SU-DHL-6 (cell line): Measurements from ENCODE around the gene NKAIN4.

Experiments
- H2AFZ ChIP-seq: fragments of 200-600 bp; sonication (generic); 2 replicates; pipeline ENCODE4 v1.6.1; 2014; ENCODE audit warnings: low read depth, mild to moderate bottlenecking, moderate library complexity, mixed read lengths, antibody characterized with exemption, low read length; ENCODE audit not compliant: severe bottlenecking
- H3F3A ChIP-seq: fragments of 200-600 bp; shearing (Covaris generic); 2 replicates; pipeline ENCODE4 v1.6.0; 2016; ENCODE audit warnings: antibody characterized with exemption, mild to moderate bottlenecking; ENCODE audit not compliant: insufficient read depth
- H3K27ac ChIP-seq: fragments of 200-600 bp; sonication (generic); 2 replicates; pipeline ENCODE4 v1.5.1; 2016; ENCODE audit warnings: low read depth, mild to moderate bottlenecking, low read length, moderate library complexity, mixed read lengths
- H3K27me3 ChIP-seq: fragments of 200-600 bp; sonication (generic), shearing (Covaris generic); 2 replicates; pipeline ENCODE4 v1.6.0; 2014; ENCODE audit warnings: mild to moderate bottlenecking, low read length
- H3K36me3 ChIP-seq: fragments of 200-600 bp; sonication (generic); 2 replicates; pipeline ENCODE4 v1.6.1; 2014; ENCODE audit warnings: mild to moderate bottlenecking, low read length, mixed read lengths
- H3K4me2 ChIP-seq: fragments of 300-600, 200-600 bp; shearing (Covaris generic), sonication (generic); 2 replicates; pipeline ENCODE4 v1.6.0; 2014; ENCODE audit warnings: low read length, low read depth, mild to moderate bottlenecking; ENCODE audit not compliant: poor library complexity, severe bottlenecking
- H3K4me3 ChIP-seq: fragments of 200-600 bp; sonication (generic); 2 replicates; pipeline ENCODE4 v1.5.1; 2014; ENCODE audit warnings: antibody characterized with exemption, low read length, mild to moderate bottlenecking, mixed read lengths; ENCODE audit not compliant: insufficient read depth, poor library complexity, severe bottlenecking
- H3K79me2 ChIP-seq: fragments of 200-600 bp; sonication (generic); 2 replicates; pipeline ENCODE4 v1.6.1; 2014; ENCODE audit warnings: mild to moderate bottlenecking, low read length, moderate library complexity; ENCODE audit not compliant: insufficient read depth
- H3K9ac ChIP-seq: fragments of 200-600 bp; sonication (generic); 2 replicates; pipeline ENCODE4 v1.7.0; 2014; ENCODE audit warnings: mild to moderate bottlenecking, low read length
- H3K9me2 ChIP-seq: fragments of 200-600 bp; sonication (generic); replicated peaks from 2 replicates; pipeline ENCODE4 v1.6.1; 2014; ENCODE audit warnings: low read length; ENCODE audit not compliant: insufficient read depth
- H3K9me3 ChIP-seq: fragments of 200-600 bp; sonication (generic); 2 replicates; pipeline ENCODE4 v1.6.1; 2014; ENCODE audit warnings: low read length, mixed read lengths; ENCODE audit not compliant: insufficient read depth
- H4K20me1 ChIP-seq: fragments of 200-600 bp; sonication (generic); 2 replicates; pipeline ENCODE4 v1.6.1; 2014; ENCODE audit warnings: low read depth, mild to moderate bottlenecking, antibody characterized with exemption, low read length, moderate library complexity, mixed read lengths
- CTCF ChIP-seq: fragments of 200-600 bp; sonication (generic); IDR thresholded peaks from one replicate; pipeline ENCODE4 v1.5.1; 2017; ENCODE audit warnings: antibody characterized with exemption, mild to moderate bottlenecking, low read length, moderate library complexity; ENCODE audit not compliant: insufficient read depth, poor library complexity, severe bottlenecking
- EZH2phosphoT487 ChIP-seq: fragments of 200-600 bp; sonication (generic), shearing (Covaris generic); conservative IDR thresholded peaks from 2 replicates; pipeline ENCODE4 v1.6.1; 2018; ENCODE audit warnings: mild to moderate bottlenecking, antibody characterized with exemption, low read length, moderate library complexity, mixed read lengths

The NKAIN4 gene

GRCh38 chr20:63219866-63220521 lies 34.3 kb downstream of the NKAIN4 start:
- Histone ChIP-seq H4K20me1 (no peaks in the 10 kb centered on the region; the same call in 1 of the 2 replicates), H3K27ac (no peak overlapping the region), H3K9ac (no peak overlapping the region), H3K36me3 (no peaks in the 10 kb centered on the region), H3K27me3 (no peaks in the 10 kb centered on the region), H3K4me3 (no peak overlapping the region), H3K79me2 (peaks cover 7% of the 10 kb centered on the region), H3F3A (no peaks in the 10 kb centered on the region), H3K4me2 (no peak overlapping the region), H2AFZ (no peak overlapping the region), H3K9me2 (no peaks in the 10 kb centered on the region), H3K9me3 (no peaks in the 10 kb centered on the region)
- TF ChIP-seq EZH2phosphoT487 (no peak), CTCF (no peak)

- H3K9ac ChIP-seq: no peak overlapping the region
- H3K36me3 ChIP-seq: 0 out of 2 replicates have a peak, but pooled peaks cover 4% of the 10 kb centered on the region
- H3K9me2 ChIP-seq: no peaks in the 10 kb centered on the region
- no peaks in the 10 kb centered on the region for H3K9me3 ChIP-seq
- no peaks in the 10 kb centered on the region for H3K27me3 ChIP-seq
- no peak overlapping the region for H2AFZ ChIP-seq
- peaks cover 13% of the 10 kb centered on the region for H3K79me2 ChIP-seq
- H3F3A ChIP-seq: no peaks in the 10 kb centered on the region
- peaks cover 5% of the 10 kb centered on the region; the same call in 1 of the 2 replicates for H4K20me1 ChIP-seq
- H3K4me3 ChIP-seq: no peak overlapping the region
- no peak overlapping the region for H3K27ac ChIP-seq
- no peak overlapping the region for H3K4me2 ChIP-seq
- TF ChIP-seq EZH2phosphoT487 (no peak), CTCF (no peak)
Measured at GRCh38 chr20:63219447-63219821, 34.8 kb downstream of the NKAIN4 start.

- no peaks in the 10 kb centered on the region for H3K9me2 ChIP-seq
- H3K36me3 ChIP-seq: 0 out of 2 replicates have a peak, but pooled peaks cover 7% of the 10 kb centered on the region
- peaks cover 18% of the 10 kb centered on the region for H3K79me2 ChIP-seq
- H3K9me3 ChIP-seq: no peaks in the 10 kb centered on the region
- no peaks in the 10 kb centered on the region for H3K27me3 ChIP-seq
- no peak for TF ChIP-seq CTCF
- no peak for TF ChIP-seq EZH2phosphoT487
- no peak overlapping the region for H3K9ac ChIP-seq
- H3F3A ChIP-seq: no peaks in the 10 kb centered on the region
- H2AFZ ChIP-seq: no peak overlapping the region
- peaks cover 10% of the 10 kb centered on the region; the same call in 1 of the 2 replicates for H4K20me1 ChIP-seq
- no peak overlapping the region for H3K4me2 ChIP-seq
- H3K4me3 ChIP-seq: no peak overlapping the region
- no peak overlapping the region for H3K27ac ChIP-seq
Measured at GRCh38 chr20:63218701-63219446, 35.4 kb downstream of the NKAIN4 start.
